Glutamatergic neuron (in vitro differentiated cells): ENCODE measurements around the gene SHB. TPM values are rescaled to one million over a fixed set of nuclear protein-coding genes. Genes with fewer than 3 reads are reported as not detected.

ENCODE experiments used
- DNase-seq: peaks from one replicate; pipeline ENCODE4 v3.0.0; 2022
- H3K27ac Mint-ChIP-seq: one replicate; pipeline ENCODE4 v1.8.0; 2020; ENCODE audit warnings: mild to moderate bottlenecking, mixed read lengths, inconsistent platforms; ENCODE audit not compliant: unreplicated experiment
- H3K27me3 Mint-ChIP-seq: one replicate; pipeline ENCODE4 v1.8.0; 2020; ENCODE audit warnings: mild to moderate bottlenecking, moderate library complexity, mixed read lengths, inconsistent platforms; ENCODE audit not compliant: unreplicated experiment
- H3K36me3 Mint-ChIP-seq: one replicate; pipeline ENCODE4 v1.8.0; 2020; ENCODE audit warnings: mild to moderate bottlenecking, mixed read lengths, inconsistent platforms; ENCODE audit not compliant: unreplicated experiment
- H3K4me1 Mint-ChIP-seq: one replicate; pipeline ENCODE4 v1.8.0; 2020; ENCODE audit warnings: mild to moderate bottlenecking, low read depth, mixed read lengths, inconsistent platforms; ENCODE audit not compliant: unreplicated experiment
- H3K4me3 Mint-ChIP-seq: one replicate; pipeline ENCODE4 v1.8.0; 2020; ENCODE audit warnings: mild to moderate bottlenecking, mixed read lengths, inconsistent platforms; ENCODE audit not compliant: unreplicated experiment
- H3K9me3 Mint-ChIP-seq: one replicate; pipeline ENCODE4 v1.8.0; 2020; ENCODE audit warnings: mild to moderate bottlenecking, moderate library complexity, mixed read lengths, inconsistent platforms; ENCODE audit not compliant: unreplicated experiment
- CTCF ChIP-seq: fragments of 200-600 bp; sonication (generic); IDR thresholded peaks from one replicate; pipeline ENCODE4 v1.5.0; 2021; ENCODE audit not compliant: partially characterized antibody, unreplicated experiment
- total RNA-seq: library from RNA; stranded (reverse); fragmentation: NEBNext Ultra II Directional; extraction: Animal tissue kit (Norgen Biotek cat#: 25700); gene quantifications from one replicate; pipeline ENCODE4 v1.2.1, GENCODE V29; 2021; ENCODE audit not compliant: unreplicated experiment

SHB gene
- total RNA-seq, 1 donor from 2014 or later = 31.7 TPM

GRCh38 chr9:38094165-38094564 lies 25.1 kb upstream of the SHB start:
- Mint-ChIP-seq H3K27ac (no peak overlapping the region), H3K4me3 (no peak overlapping the region), H3K9me3 (no peaks in the 10 kb centered on the region), H3K27me3 (no peaks in the 10 kb centered on the region), H3K36me3 (peaks cover 8% of the 10 kb centered on the region), H3K4me1 (no peaks in the 10 kb centered on the region)
- no peak for TF ChIP-seq CTCF
- DNase-seq = no peak

GRCh38 chr9:38092656-38093055 lies 23.6 kb upstream of the SHB start:
- H3K36me3 Mint-ChIP-seq = peaks cover 5% of the 10 kb centered on the region
- no peak overlapping the region for H3K27ac Mint-ChIP-seq
- peaks cover 2% of the 10 kb centered on the region for H3K4me1 Mint-ChIP-seq
- H3K4me3 Mint-ChIP-seq = no peak overlapping the region
- H3K27me3 Mint-ChIP-seq = no peaks in the 10 kb centered on the region
- no peak for DNase-seq
- TF ChIP-seq CTCF = no peak
- H3K9me3 Mint-ChIP-seq = no peaks in the 10 kb centered on the region

- H3K9me3 Mint-ChIP-seq = no peaks in the 10 kb centered on the region
- no peaks in the 10 kb centered on the region for H3K27me3 Mint-ChIP-seq
- no peak for DNase-seq
- H3K36me3 Mint-ChIP-seq = peaks cover 5% of the 10 kb centered on the region
- no peak overlapping the region for H3K4me3 Mint-ChIP-seq
- H3K27ac Mint-ChIP-seq = no peak overlapping the region
- peaks cover 2% of the 10 kb centered on the region for H3K4me1 Mint-ChIP-seq
- no peak for TF ChIP-seq CTCF
Observed at GRCh38 chr9:38092200-38092524, 23.1 kb upstream of the SHB start.

GRCh38 chr9:38091310-38092199 lies 22.5 kb upstream of the SHB start:
- no peak for DNase-seq
- Mint-ChIP-seq H3K9me3 (no peaks in the 10 kb centered on the region), H3K27ac (no peak overlapping the region), H3K27me3 (no peaks in the 10 kb centered on the region), H3K4me1 (peaks cover 2% of the 10 kb centered on the region), H3K4me3 (no peak overlapping the region), H3K36me3 (peaks cover 5% of the 10 kb centered on the region)
- TF ChIP-seq CTCF = no peak

GRCh38 chr9:38090170-38090569 lies 21.1 kb upstream of the SHB start:
- H3K9me3 Mint-ChIP-seq = no peaks in the 10 kb centered on the region
- no peak for DNase-seq

More at GRCh38 chr9:38090170-38090569, 21.1 kb upstream of the SHB start:
- H3K27ac Mint-ChIP-seq = no peak overlapping the region
- TF ChIP-seq CTCF = no peak
- H3K4me1 Mint-ChIP-seq = peaks cover 2% of the 10 kb centered on the region
- peaks cover 3% of the 10 kb centered on the region for H3K27me3 Mint-ChIP-seq
- H3K4me3 Mint-ChIP-seq = no peak overlapping the region
- H3K36me3 Mint-ChIP-seq = peaks cover 5% of the 10 kb centered on the region
